CD4-positive, alpha-beta memory T cell (primary cell): ENCODE measurements around the gene ATP9A. TPM values are rescaled to one million over a fixed set of nuclear protein-coding genes. Genes with fewer than 3 reads are reported as not detected.
A peak's percentile ranks its signal among the peaks of the same experiment; 100 is the strongest.

Experiments
- CTCF ChIA-PET: fragments of 350-600 bp; sonication (Branson Sonifier 250); formaldehyde crosslinking; loops from one replicate; lab custom pipeline; 2021; ENCODE audit warnings: inconsistent platforms; ENCODE audit not compliant: partially characterized antibody; lab: Charles Lee
- POLR2A ChIA-PET: fragments of 350-600 bp; sonication (Branson Sonifier 250); formaldehyde crosslinking; loops from one replicate; lab custom pipeline; 2021; ENCODE audit not compliant: partially characterized antibody; lab: Charles Lee
- DNase-seq, 5 donors: peaks; one replicate each; pipeline versions ENCODE4 v3.0.0 to v3.0.0-alpha.2; 2020 to 2022; ENCODE audit warnings: mixed read lengths in 1 of 5
- H3K27ac ChIP-seq: one replicate; pipeline ENCODE4 v1.7.0; 2013; ENCODE audit warnings: low read depth, low read length
- H3K27me3 ChIP-seq: 2 replicates; pipeline ENCODE4 v1.7.0; 2013; ENCODE audit warnings: mild to moderate bottlenecking, low read length, moderate library complexity; ENCODE audit not compliant: insufficient read depth
- H3K36me3 ChIP-seq: 2 replicates; pipeline ENCODE4 v1.7.0; 2013; ENCODE audit warnings: mild to moderate bottlenecking, low read length, moderate library complexity; ENCODE audit not compliant: insufficient read depth
- H3K4me1 ChIP-seq: 2 replicates; pipeline ENCODE4 v1.7.0; 2013; ENCODE audit warnings: mild to moderate bottlenecking, low read length, moderate library complexity; ENCODE audit not compliant: insufficient read depth
- H3K4me3 ChIP-seq, 2 donors: one replicate each; pipeline ENCODE4 v1.7.0; 2013; ENCODE audit warnings: low read length in 2 of 2, mild to moderate bottlenecking in 1 of 2
- H3K9me3 ChIP-seq, 2 donors: one replicate each; pipeline ENCODE4 v1.7.0; 2013; ENCODE audit warnings: low read length in 2 of 2, control low read depth in 1 of 2; ENCODE audit not compliant: control insufficient read depth in 1 of 2
- H3K27ac Mint-ChIP-seq, 7 donors: one replicate each; pipeline ENCODE4 v1.8.0; 2020 to 2021; ENCODE audit warnings: mixed read lengths in 7 of 7, mild to moderate bottlenecking in 6 of 7, inconsistent platforms in 3 of 7, moderate library complexity in 3 of 7
- H3K27me3 Mint-ChIP-seq, 2 donors: one replicate each; pipeline ENCODE4 v1.8.0; 2020 to 2021; ENCODE audit warnings: mixed read lengths in 2 of 2
- H3K36me3 Mint-ChIP-seq, 2 donors: one replicate each; pipeline ENCODE4 v1.8.0; 2020 to 2021; ENCODE audit warnings: mixed read lengths in 2 of 2, inconsistent platforms in 1 of 2, mild to moderate bottlenecking in 1 of 2
- H3K4me1 Mint-ChIP-seq, 4 donors: one replicate each; pipeline ENCODE4 v1.8.0; 2020 to 2021; ENCODE audit warnings: mixed read lengths in 4 of 4, mild to moderate bottlenecking in 1 of 4
- H3K4me3 Mint-ChIP-seq, 8 donors: one replicate each; pipeline ENCODE4 v1.8.0; 2020 to 2021; ENCODE audit warnings: mixed read lengths in 8 of 8, mild to moderate bottlenecking in 7 of 8, moderate library complexity in 6 of 8, inconsistent platforms in 3 of 8
- H3K9me3 Mint-ChIP-seq, 8 donors: one replicate each; pipeline ENCODE4 v1.8.0; 2020 to 2021; ENCODE audit warnings: mixed read lengths in 8 of 8, mild to moderate bottlenecking in 5 of 8, inconsistent platforms in 3 of 8, moderate library complexity in 1 of 8
- intact Hi-C: fragments of 100-400 bp; cut with micrococcal nuclease; formaldehyde crosslinking; loops from one replicate; pipeline ENCODE4 v1.15.1; 2023
- polyA plus RNA-seq, 2 donors: library from polyadenylated mRNA; unstranded; fragments of 300-500 nt; fragmentation: Illumina TruSeq; gene quantifications; one replicate each; pipeline ENCODE4 v1.2.3, GENCODE V29; 2021
- total RNA-seq, 2 experiments: library from RNA; stranded (reverse); gene quantifications; one replicate each; pipeline ENCODE4 v1.2.3, GENCODE V29; 2021

The ATP9A gene
- total and polyA plus RNA-seq, 4 experiments from 2014 or later, result 0.14 to 1.0 (median 0.32) TPM

- H3K27me3 Mint-ChIP-seq, result peaks cover 20 to 35% of the 10 kb centered on the region in 2 donors
- intact Hi-C loops, result no loop called here
- Histone ChIP-seq H3K4me1 (peaks cover 27% of the 10 kb centered on the region), H3K36me3 (no peaks in the 10 kb centered on the region), H3K4me3 (no peak overlapping the region), H3K27me3 (peaks cover 6% of the 10 kb centered on the region), H3K9me3 (no peaks in the 10 kb centered on the region), H3K27ac (no peak overlapping the region)
- no peak overlapping the region for H3K27ac Mint-ChIP-seq
- no peak for DNase-seq
- H3K9me3 Mint-ChIP-seq, result no peaks in the 10 kb centered on the region
- no peak overlapping the region for H3K4me3 Mint-ChIP-seq
- ChIA-PET POLR2A (no interaction called here), CTCF (no interaction called here)
- H3K36me3 Mint-ChIP-seq, result no peaks in the 10 kb centered on the region
- H3K4me1 Mint-ChIP-seq, result peaks cover 3 to 28% (median 17%) of the 10 kb centered on the region in 4 donors
These were observed 161.0 kb downstream of the ATP9A start for GRCh38 chr20:51607170-51607569.

- POLR2A ChIA-PET, result no interaction called here
- Mint-ChIP-seq H3K36me3 (no peaks in the 10 kb centered on the region), H3K27ac (no peak overlapping the region), H3K27me3 (peaks cover 20 to 29% of the 10 kb centered on the region in 2 donors), H3K4me3 (peak overlapping the region in 1 of 8 donors; percentile 53), H3K4me1 (peaks cover 3 to 17% (median 14%) of the 10 kb centered on the region in 4 donors), H3K9me3 (no peaks in the 10 kb centered on the region)
- H3K4me3 ChIP-seq, result no peak overlapping the region
- peaks cover 16% of the 10 kb centered on the region for H3K4me1 ChIP-seq
- CTCF ChIA-PET, result interaction anchor here (2.7 kb wide), 1 partner anchor 10 kb away, joined by 7 read pairs; no protein-coding TSS in a partner anchor
- intact Hi-C loops, result no loop called here
- H3K27ac ChIP-seq, result no peak overlapping the region
- H3K27me3 ChIP-seq, result no peaks in the 10 kb centered on the region
- no peaks in the 10 kb centered on the region for H3K36me3 ChIP-seq
- DNase-seq, result no peak
- H3K9me3 ChIP-seq, result no peaks in the 10 kb centered on the region
These were observed 163.3 kb downstream of the ATP9A start for GRCh38 chr20:51604851-51605250.

GRCh38 chr20:51602131-51602530, 166.1 kb downstream of the ATP9A start:
- POLR2A ChIA-PET, result no interaction called here
- CTCF ChIA-PET, result no interaction called here
- no peaks in the 10 kb centered on the region for H3K36me3 Mint-ChIP-seq
- no peaks in the 10 kb centered on the region for H3K36me3 ChIP-seq
- peaks cover 0 to under 1% (median 0%) of the 10 kb centered on the region in 4 donors for H3K4me1 Mint-ChIP-seq
- H3K4me1 ChIP-seq, result no peaks in the 10 kb centered on the region
- intact Hi-C loops, result no loop called here
- H3K27me3 ChIP-seq, result no peaks in the 10 kb centered on the region
- H3K4me3 ChIP-seq, result no peak overlapping the region
- H3K4me3 Mint-ChIP-seq, result no peak overlapping the region
- H3K27me3 Mint-ChIP-seq, result peaks cover 7 to 15% of the 10 kb centered on the region in 2 donors
- H3K27ac ChIP-seq, result no peak overlapping the region
- H3K27ac Mint-ChIP-seq, result no peak overlapping the region
- H3K9me3 Mint-ChIP-seq, result no peaks in the 10 kb centered on the region
- no peaks in the 10 kb centered on the region for H3K9me3 ChIP-seq
- DNase-seq, result no peak

GRCh38 chr20:51600950-51601349, 167.2 kb downstream of the ATP9A start:
- H3K27ac Mint-ChIP-seq, result peak overlapping the region in 1 of 7 donors; percentile 69
- no peaks in the 10 kb centered on the region for H3K27me3 ChIP-seq
- no peaks in the 10 kb centered on the region for H3K9me3 ChIP-seq
- H3K4me3 Mint-ChIP-seq, result no peak overlapping the region
- H3K27ac ChIP-seq, result no peak overlapping the region
- DNase-seq, result no peak
- H3K4me1 ChIP-seq, result no peaks in the 10 kb centered on the region
- no peaks in the 10 kb centered on the region for H3K36me3 ChIP-seq
- H3K4me3 ChIP-seq, result no peak overlapping the region
- no peaks in the 10 kb centered on the region for H3K4me1 Mint-ChIP-seq
- intact Hi-C loops, result no loop called here
- ChIA-PET CTCF (interaction anchor here (0.6 to 0.9 kb wide), 3 partner anchors 22 to 578 kb away, joined by 3 to 5 read pairs (median 3); no protein-coding TSS in a partner anchor), POLR2A (no interaction called here)
- H3K36me3 Mint-ChIP-seq, result no peaks in the 10 kb centered on the region
- H3K27me3 Mint-ChIP-seq, result peaks cover 7 to 14% of the 10 kb centered on the region in 2 donors
- H3K9me3 Mint-ChIP-seq, result no peaks in the 10 kb centered on the region

GRCh38 chr20:51600016-51600420, 168.2 kb downstream of the ATP9A start:
- Mint-ChIP-seq H3K4me1 (peaks cover 2 to 3% (median 2%) of the 10 kb centered on the region in 4 donors), H3K27me3 (peaks cover 6 to 13% of the 10 kb centered on the region in 2 donors), H3K36me3 (no peaks in the 10 kb centered on the region), H3K27ac (no peak overlapping the region), H3K4me3 (no peak overlapping the region), H3K9me3 (no peaks in the 10 kb centered on the region)
- Histone ChIP-seq H3K27me3 (no peaks in the 10 kb centered on the region), H3K9me3 (no peaks in the 10 kb centered on the region), H3K27ac (no peak overlapping the region), H3K4me3 (no peak overlapping the region), H3K36me3 (no peaks in the 10 kb centered on the region), H3K4me1 (peaks cover 4% of the 10 kb centered on the region)
- ChIA-PET POLR2A (no interaction called here), CTCF (interaction anchor here (0.6 kb wide), 1 partner anchor 613 kb away, joined by 3 read pairs; no protein-coding TSS in a partner anchor)
- no peak for DNase-seq
- intact Hi-C loops, result no loop called here

GRCh38 chr20:51598556-51598955, 169.6 kb downstream of the ATP9A start:
- Mint-ChIP-seq H3K36me3 (no peaks in the 10 kb centered on the region), H3K9me3 (no peaks in the 10 kb centered on the region), H3K4me3 (no peak overlapping the region), H3K27me3 (peaks cover 3 to 8% of the 10 kb centered on the region in 2 donors), H3K27ac (no peak overlapping the region), H3K4me1 (peaks cover 6 to 12% (median 8%) of the 10 kb centered on the region in 4 donors)
- DNase-seq, result no peak
- Histone ChIP-seq H3K4me1 (peaks cover 10% of the 10 kb centered on the region), H3K27ac (no peak overlapping the region), H3K4me3 (no peak overlapping the region), H3K36me3 (no peaks in the 10 kb centered on the region), H3K9me3 (no peaks in the 10 kb centered on the region), H3K27me3 (no peaks in the 10 kb centered on the region)
- intact Hi-C loops, result loop anchor here (5.0 to 10.0 kb wide), 2 partner anchors 96 to 374 kb away; no protein-coding TSS in a partner anchor
- CTCF ChIA-PET, result interaction anchor here (1.5 to 4.8 kb wide), 3 partner anchors 25 to 228 kb away, joined by 4 to 85 read pairs (median 66); no protein-coding TSS in a partner anchor
- POLR2A ChIA-PET, result no interaction called here

GRCh38 chr20:51597389-51598231, 170.6 kb downstream of the ATP9A start:
- no peaks in the 10 kb centered on the region for H3K36me3 Mint-ChIP-seq
- no peak overlapping the region for H3K4me3 Mint-ChIP-seq
- no peaks in the 10 kb centered on the region for H3K9me3 Mint-ChIP-seq
- no peak for DNase-seq
- H3K27me3 Mint-ChIP-seq, result peaks cover 3 to 8% of the 10 kb centered on the region in 2 donors
- ChIA-PET POLR2A (interaction anchor here (0.9 kb wide), 1 partner anchor 14 kb away, joined by 3 read pairs; no protein-coding TSS in a partner anchor), CTCF (interaction anchor here (0.7 to 4.8 kb wide), 10 partner anchors 12 to 609 kb away, joined by 3 to 85 read pairs (median 10); no protein-coding TSS in a partner anchor)
- Histone ChIP-seq H3K4me3 (no peak overlapping the region), H3K9me3 (no peaks in the 10 kb centered on the region), H3K27ac (no peak overlapping the region), H3K4me1 (peaks cover 10% of the 10 kb centered on the region), H3K36me3 (no peaks in the 10 kb centered on the region), H3K27me3 (no peaks in the 10 kb centered on the region)
- peaks cover 6 to 12% (median 8%) of the 10 kb centered on the region in 4 donors for H3K4me1 Mint-ChIP-seq
- peak overlapping the region in 1 of 7 donors; percentile 1 for H3K27ac Mint-ChIP-seq
- intact Hi-C loops, result loop anchor here (5.0 to 10.0 kb wide), 2 partner anchors 95 to 373 kb away; no protein-coding TSS in a partner anchor
